ENCODE measurements around the gene SCGB3A2.

The SCGB3A2 gene, protein sequence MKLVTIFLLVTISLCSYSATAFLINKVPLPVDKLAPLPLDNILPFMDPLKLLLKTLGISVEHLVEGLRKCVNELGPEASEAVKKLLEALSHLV

DNA sequence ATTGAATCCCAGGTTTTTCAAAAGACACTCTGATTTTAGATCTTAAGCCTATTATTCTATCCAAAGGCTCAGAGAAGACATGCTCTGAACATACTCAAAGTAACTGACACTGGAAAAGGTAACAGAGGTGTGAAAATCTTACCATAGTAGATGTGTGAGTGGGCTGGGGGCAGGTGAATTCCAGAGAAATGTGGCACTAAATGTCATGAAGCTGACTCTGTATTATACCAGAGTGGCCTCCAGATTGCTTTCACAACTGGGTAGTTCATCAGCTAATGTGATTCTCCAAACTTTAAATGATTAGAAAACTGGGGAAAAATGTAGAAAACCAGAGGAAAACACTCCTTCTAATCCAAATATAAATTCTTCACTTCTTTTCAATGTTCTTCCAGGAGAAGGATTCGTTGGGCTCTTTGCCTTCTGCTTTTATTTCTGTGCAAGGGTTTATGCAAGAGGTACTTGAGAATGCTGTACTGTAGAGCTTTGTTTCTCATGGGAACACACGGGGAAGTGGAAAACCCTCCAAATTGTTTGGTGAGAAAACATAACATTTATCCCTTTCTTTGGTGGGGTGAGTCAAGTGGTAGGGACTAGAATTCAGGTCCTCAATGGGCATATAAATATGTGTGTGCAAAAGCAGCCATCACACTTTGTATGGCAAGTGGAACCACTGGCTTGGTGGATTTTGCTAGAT is at the start of gene SCGB3A2:
TSS of gene SCGB3A2 (plus strand) at position 646 of the 694 bp plus-strand sequence. CDS start 93 bp downstream, outside the sequence.
- DNase-seq = no peak

DNA sequence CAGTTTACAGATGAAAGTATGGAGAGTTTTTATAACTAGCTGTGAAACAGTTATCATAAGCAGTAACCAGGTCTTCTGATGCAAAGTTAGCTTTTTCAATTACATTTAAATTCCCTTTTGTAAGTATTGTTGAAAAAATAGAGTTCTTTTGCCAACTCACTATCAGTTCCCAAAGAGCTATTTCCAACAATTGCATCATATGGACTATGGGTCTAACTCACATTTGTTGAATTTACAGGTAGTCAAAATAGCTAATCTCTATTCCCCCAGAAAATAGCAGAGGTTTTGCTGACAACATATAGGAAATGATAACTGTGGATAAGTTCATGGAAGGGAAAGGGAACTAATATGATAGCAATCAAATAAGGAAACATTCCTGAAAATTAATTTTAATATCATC is 48.5 kb upstream of the SCGB3A2 start:
- no peak for DNase-seq

GRCh38 chr5:147831465-147831864 is 47.0 kb upstream of the SCGB3A2 start, which contains the start of gene SPINK1:
TSS of gene SPINK1 (minus strand) at chr5:147831671. CDS start at chr5:147831577, 94 bp downstream.
- DNase-seq = no peak

GRCh38 chr5:147832541-147832940 is 46.0 kb upstream of the SCGB3A2 start:
- DNase-seq = no peak

GRCh38 chr5:147835386-147835798 is 43.1 kb upstream of the SCGB3A2 start:
- DNase-seq = no peak

DNA sequence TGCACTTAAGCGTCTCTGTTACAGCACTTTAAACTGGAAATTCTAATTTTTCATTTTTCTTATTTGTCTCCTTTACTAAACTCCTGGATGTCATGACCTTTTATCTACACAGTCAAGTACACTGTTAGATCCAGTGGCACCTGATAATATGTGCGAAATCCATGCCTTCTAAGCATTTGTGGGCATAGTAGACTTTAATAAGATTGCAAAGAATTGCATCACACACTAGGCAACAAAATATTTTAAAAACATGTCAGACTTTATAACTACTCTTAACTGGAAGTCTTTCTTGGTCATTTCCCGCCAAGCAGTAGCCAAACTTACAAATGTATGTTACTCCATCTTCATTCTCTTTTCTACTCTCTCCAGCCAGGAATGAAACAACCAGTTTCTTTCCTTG is 42.1 kb upstream of the SCGB3A2 start:
- no peak for DNase-seq

DNA sequence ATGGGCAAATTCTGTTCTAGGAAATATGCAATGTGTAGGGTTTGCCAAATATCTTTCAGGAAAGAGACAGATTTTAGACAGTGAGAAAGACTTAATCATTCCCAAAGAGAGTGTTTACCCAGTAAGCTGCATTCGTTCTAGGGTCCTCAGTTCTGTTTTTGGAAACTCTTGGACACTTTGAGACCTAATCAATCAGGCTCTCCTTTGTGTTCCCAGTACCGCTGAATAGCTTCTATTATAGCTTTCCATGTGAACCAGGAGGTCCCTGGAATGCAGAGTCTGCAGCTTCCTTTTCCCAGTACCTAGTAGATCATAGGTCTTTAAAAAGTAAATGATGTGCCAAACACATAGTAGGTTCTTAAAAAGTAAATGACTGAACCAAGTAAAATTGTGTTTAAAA is 35.6 kb upstream of the SCGB3A2 start:
- no peak for DNase-seq

DNA sequence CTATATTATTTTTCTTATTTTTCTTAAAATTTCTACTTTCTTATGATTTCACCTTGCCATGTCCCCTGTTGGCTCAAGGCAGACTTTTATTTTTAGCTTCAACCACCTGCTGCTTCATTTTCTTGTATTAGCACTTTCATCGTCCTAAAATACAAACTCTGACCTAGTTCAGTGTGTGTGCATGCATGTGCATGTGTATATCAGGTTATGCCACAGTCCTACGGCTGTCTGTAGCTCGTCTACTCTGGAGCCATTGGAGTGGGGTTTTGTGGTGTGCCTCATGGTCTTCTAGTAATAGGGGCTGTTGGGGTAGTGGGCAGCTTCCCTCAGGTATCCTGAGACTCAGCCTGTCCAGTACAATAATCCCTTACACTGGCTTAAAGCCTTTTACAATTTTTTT is 33.7 kb upstream of the SCGB3A2 start:
- no peak for DNase-seq

DNA sequence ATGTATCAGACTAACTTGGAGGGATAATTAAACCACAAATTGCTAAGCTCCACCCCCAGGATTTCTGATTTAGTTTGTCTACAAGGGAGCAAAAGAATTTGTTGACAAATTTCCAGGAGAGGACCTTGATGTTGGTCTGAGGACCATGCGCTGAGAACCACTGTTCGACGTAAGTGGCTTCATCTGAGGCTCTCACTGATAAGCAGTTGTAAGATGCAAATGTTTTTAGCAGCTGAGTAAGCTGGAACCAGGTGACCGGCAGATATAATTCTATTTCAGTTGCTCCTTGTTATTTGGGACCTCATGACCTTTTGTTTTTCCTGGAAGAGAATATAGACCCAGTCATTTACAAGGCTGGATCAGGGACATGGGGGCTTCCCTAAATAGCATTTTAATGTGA is 32.9 kb upstream of the SCGB3A2 start:
- DNase-seq = no peak

- DNase-seq = no peak
Measured at GRCh38 chr5:147849226-147849625, 29.3 kb upstream of the SCGB3A2 start.

- DNase-seq = no peak
Measured at GRCh38 chr5:147851578-147851977, 26.9 kb upstream of the SCGB3A2 start.

GRCh38 chr5:147852365-147852764 is 26.1 kb upstream of the SCGB3A2 start:
- DNase-seq = no peak

DNA sequence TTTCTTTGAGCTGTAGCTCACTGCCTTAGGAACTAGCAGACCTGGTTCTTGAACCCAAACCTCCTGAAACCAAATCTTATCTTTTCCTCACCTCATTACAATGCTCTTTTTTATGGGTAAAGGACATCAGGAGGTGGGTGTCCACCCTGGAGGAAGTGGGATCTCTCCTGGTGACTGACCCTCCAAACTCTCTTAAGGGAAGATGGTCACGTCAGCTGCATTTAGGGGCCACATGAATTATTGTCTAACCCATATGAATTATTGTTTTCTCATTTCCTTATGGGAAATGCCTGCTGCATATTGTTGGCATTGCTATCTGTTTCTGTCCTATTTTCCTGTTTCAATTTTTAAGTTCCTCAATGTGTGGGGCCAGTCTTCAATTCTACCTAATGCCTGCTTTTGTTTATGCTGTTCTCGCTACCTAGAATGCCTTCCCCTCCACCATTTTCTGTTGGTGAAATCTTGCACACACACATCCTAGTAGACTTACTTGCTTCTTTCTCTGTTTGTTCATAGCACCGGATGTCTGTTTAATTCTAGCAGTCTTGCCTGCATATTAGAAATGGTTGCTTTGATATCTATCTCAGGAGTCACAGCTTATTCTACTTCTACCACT is 25.0 kb upstream of the SCGB3A2 start:
- DNase-seq = no peak

GRCh38 chr5:147854331-147854730 is 24.2 kb upstream of the SCGB3A2 start:
- no peak for DNase-seq

GRCh38 chr5:147854894-147855773 is 23.4 kb upstream of the SCGB3A2 start:
- DNase-seq = no peak

DNA sequence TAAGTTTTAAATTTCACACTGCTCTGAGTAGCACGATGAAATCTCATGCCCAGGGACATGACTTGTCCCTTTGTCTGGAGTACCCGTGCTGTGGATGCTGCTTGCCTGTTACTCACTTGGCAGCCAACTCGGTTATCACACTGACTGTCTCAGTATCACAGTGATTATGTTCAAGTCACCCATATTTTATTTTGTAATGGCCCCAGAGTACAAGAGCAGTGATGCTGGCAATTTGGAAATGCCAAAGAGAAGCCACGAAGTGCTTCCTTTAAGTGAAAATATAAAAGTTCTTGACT is 22.8 kb upstream of the SCGB3A2 start:
- no peak for DNase-seq

- DNase-seq = no peak
Measured at GRCh38 chr5:147856801-147857200, 21.7 kb upstream of the SCGB3A2 start.

GRCh38 chr5:147857302-147858129 is 21.0 kb upstream of the SCGB3A2 start:
- DNase-seq = peak; percentile 59

GRCh38 chr5:147858565-147858964 is 19.9 kb upstream of the SCGB3A2 start:
- no peak for DNase-seq

GRCh38 chr5:147859962-147860640 is 18.4 kb upstream of the SCGB3A2 start:
- no peak for DNase-seq

DNA sequence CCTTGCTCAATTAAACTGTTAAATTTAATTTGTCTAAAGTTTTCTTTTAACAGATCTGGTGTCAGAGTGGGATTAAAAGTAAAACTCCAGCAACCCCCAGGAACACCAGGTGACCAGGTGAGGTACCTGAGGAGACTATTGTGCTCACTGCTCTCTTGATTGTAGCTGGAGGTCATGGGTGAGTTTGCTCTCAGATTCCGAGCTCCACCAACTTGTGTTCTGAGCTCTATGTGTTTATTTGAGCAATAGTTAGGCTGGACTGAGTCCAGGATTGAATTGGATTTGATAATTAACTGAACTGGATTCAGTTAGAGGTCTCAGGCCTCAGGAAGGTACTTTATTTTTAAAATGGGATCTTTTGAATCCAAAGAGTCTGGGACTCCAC is 17.9 kb upstream of the SCGB3A2 start:
- no peak for DNase-seq

Data from activated CD8-positive, alpha-beta memory T cell treated with anti-CD3 and anti-CD28 coated beads, Interleukin-2, amount 50 U/mL, for 48 hours (primary cell).